ENCODE results near the gene HBS1L. TPM values are rescaled to one million over a fixed set of nuclear protein-coding genes. Genes with fewer than 3 reads are reported as not detected.

HBS1L gene
- polyA plus RNA-seq, 1 of the 3 experiments (the other 2 are of a cell fraction) = 19.0 TPM

- ChIA-PET POLR2A (interaction anchor here (0.8 kb wide), 1 partner anchor 11 kb away, joined by 3 read pairs; the partner anchor contains the start of gene HBS1L), CTCF (no interaction called here)
- peaks cover 77% of the 10 kb centered on the region for H3K79me2 ChIP-seq (ENCODE audit: insufficient read depth)
- no peaks in the 10 kb centered on the region for H3K4me1 ChIP-seq (ENCODE audit: control insufficient read depth in 1 of 2, insufficient read depth in 2 of 2, low read depth in 1 of 2, low read length in 1 of 2)
- DNase-seq = no peak
- H3K36me3 ChIP-seq (replicated peaks in 1 of 2; ENCODE audit: control insufficient read depth in 1 of 2, insufficient read depth in 2 of 2, low read length in 1 of 2) = peaks cover 5 to 33% of the 10 kb centered on the region in 2 experiments
- no peaks in the 10 kb centered on the region for H4K20me1 ChIP-seq (ENCODE audit: insufficient read depth)
- no peak overlapping the region for H3K4me2 ChIP-seq
- no peak overlapping the region for H3K4me3 ChIP-seq (ENCODE audit: low read depth in 2 of 2, low read length in 1 of 2)
- H3K27me3 ChIP-seq (ENCODE audit: insufficient read depth) = no peaks in the 10 kb centered on the region
- 89% methylated on average over 3 of the region's 3 CpGs for WGBS (ENCODE audit: low lambda C conversion rate)
- no peak overlapping the region for H2AFZ ChIP-seq (ENCODE audit: low read depth)
- no peaks in the 10 kb centered on the region for H3K9me2 ChIP-seq
- no peak overlapping the region for H3K27ac ChIP-seq (ENCODE audit: low read depth in 2 of 2, low read length in 1 of 2)
- no peaks in the 10 kb centered on the region for H3F3A ChIP-seq (replicated peaks; ENCODE audit: insufficient read depth)
- H3K9ac ChIP-seq = no peak overlapping the region
- no peak for TF ChIP-seq MXI1 (IDR thresholded peaks at IDR 0.05; ENCODE audit: low read depth, low read length)
- TF ChIP-seq FOSL2 (IDR thresholded peaks at IDR 0.05; ENCODE audit: borderline replicate concordance, low read depth) = no peak
- TF ChIP-seq MAX (IDR thresholded peaks at IDR 0.05; ENCODE audit: low read depth) = no peak
- TF ChIP-seq RAD21 (IDR thresholded peaks at IDR 0.05; ENCODE audit: low read length) = no peak
- TF ChIP-seq ZBTB33 (IDR thresholded peaks at IDR 0.05; ENCODE audit: borderline replicate concordance, low read depth) = no peak
- no peaks in the 10 kb centered on the region for H3K9me3 ChIP-seq
Observed at GRCh38 chr6:135043364-135043763, 11.3 kb downstream of the HBS1L start.

- peaks cover 24 to 47% of the 10 kb centered on the region in 2 experiments for H3K36me3 ChIP-seq (replicated peaks in 1 of 2; ENCODE audit: control insufficient read depth in 1 of 2, insufficient read depth in 2 of 2, low read length in 1 of 2)
- no peaks in the 10 kb centered on the region for H4K20me1 ChIP-seq (ENCODE audit: insufficient read depth)
- no peaks in the 10 kb centered on the region for H3K9me3 ChIP-seq
- no peak overlapping the region for H3K4me2 ChIP-seq
- no peaks in the 10 kb centered on the region for H3K9me2 ChIP-seq
- DNase-seq = no peak
- no peak overlapping the region for H3K27ac ChIP-seq (ENCODE audit: low read depth in 2 of 2, low read length in 1 of 2)
- H2AFZ ChIP-seq (ENCODE audit: low read depth) = no peak overlapping the region
- ChIA-PET CTCF (no interaction called here), POLR2A (no interaction called here)
- no peak overlapping the region for H3K9ac ChIP-seq
- H3K4me3 ChIP-seq (ENCODE audit: low read depth in 2 of 2, low read length in 1 of 2) = no peak overlapping the region
- H3F3A ChIP-seq (replicated peaks; ENCODE audit: insufficient read depth) = no peaks in the 10 kb centered on the region
- H3K27me3 ChIP-seq (ENCODE audit: insufficient read depth) = no peaks in the 10 kb centered on the region
- H3K79me2 ChIP-seq (ENCODE audit: insufficient read depth) = peaks cover 44% of the 10 kb centered on the region
- H3K4me1 ChIP-seq (ENCODE audit: control insufficient read depth in 1 of 2, insufficient read depth in 2 of 2, low read depth in 1 of 2, low read length in 1 of 2) = no peaks in the 10 kb centered on the region
- TF ChIP-seq FOXJ3 (CRISPR knock-in tag; IDR thresholded peaks at IDR 0.05) (no peak), USF2 (IDR thresholded peaks at IDR 0.05; ENCODE audit: borderline replicate concordance, low read depth, low read length) (no peak), RFX5 (IDR thresholded peaks at IDR 0.05; ENCODE audit: low read length) (no peak), RXRA (IDR thresholded peaks at IDR 0.05; ENCODE audit: borderline replicate concordance, low read depth) (no peak)
- 98% methylated on average over 2 of the region's 2 CpGs for WGBS (ENCODE audit: low lambda C conversion rate)
Observed at GRCh38 chr6:135038335-135038734, 16.3 kb downstream of the HBS1L start.
